Ishikawa (cell line): ENCODE measurements around the gene SLC15A4.
A peak's percentile ranks its signal among the peaks of the same experiment; 100 is the strongest.

Experiments used
- CEBPB ChIP-seq: IDR thresholded peaks from 2 replicates; pipeline ENCODE4 v1.6.1; 2012
- CREB1 ChIP-seq: IDR thresholded peaks from 2 replicates; pipeline ENCODE4 v1.6.1; 2012; ENCODE audit warnings: low read depth
- EGR1 ChIP-seq: IDR thresholded peaks from 2 replicates; pipeline ENCODE4 v1.6.1; 2012
- EP300 ChIP-seq: IDR thresholded peaks from 2 replicates; pipeline ENCODE4 v1.6.1; 2012; ENCODE audit warnings: borderline replicate concordance
- FOXM1 ChIP-seq: IDR thresholded peaks from 2 replicates; pipeline ENCODE4 v1.6.1; 2012; ENCODE audit warnings: low read depth, borderline replicate concordance
- NFIC ChIP-seq: IDR thresholded peaks from 2 replicates; pipeline ENCODE4 v1.6.1; 2012
- RAD21 ChIP-seq: IDR thresholded peaks from 2 replicates; pipeline ENCODE4 v1.6.1; 2012; ENCODE audit warnings: low read depth
- TAF1 ChIP-seq: IDR thresholded peaks from 2 replicates; pipeline ENCODE4 v1.6.1; 2012; ENCODE audit warnings: low read depth, mild to moderate bottlenecking
- TCF12 ChIP-seq: IDR thresholded peaks from 2 replicates; pipeline ENCODE4 v1.6.1; 2012; ENCODE audit warnings: low read depth
- TEAD4 ChIP-seq: IDR thresholded peaks from 2 replicates; pipeline ENCODE4 v1.6.1; 2012
- YY1 ChIP-seq: IDR thresholded peaks from 2 replicates; pipeline ENCODE4 v1.6.1; 2012; ENCODE audit warnings: low read depth
- ZBTB7A ChIP-seq: IDR thresholded peaks from 2 replicates; pipeline ENCODE4 v1.6.1; 2012; ENCODE audit warnings: low read depth
- TF ChIP-seq, protein P1 (sequence below): IDR thresholded peaks from 2 replicates; pipeline ENCODE4 v1.6.1; 2012
- TF ChIP-seq, protein P2 (sequence below): IDR thresholded peaks from 2 replicates; pipeline ENCODE4 v1.6.1; 2012
- TF ChIP-seq, protein P3 (sequence below): IDR thresholded peaks from 2 replicates; pipeline ENCODE4 v1.6.1; 2012; ENCODE audit warnings: low read depth, mild to moderate bottlenecking

SLC15A4 gene

DNA sequence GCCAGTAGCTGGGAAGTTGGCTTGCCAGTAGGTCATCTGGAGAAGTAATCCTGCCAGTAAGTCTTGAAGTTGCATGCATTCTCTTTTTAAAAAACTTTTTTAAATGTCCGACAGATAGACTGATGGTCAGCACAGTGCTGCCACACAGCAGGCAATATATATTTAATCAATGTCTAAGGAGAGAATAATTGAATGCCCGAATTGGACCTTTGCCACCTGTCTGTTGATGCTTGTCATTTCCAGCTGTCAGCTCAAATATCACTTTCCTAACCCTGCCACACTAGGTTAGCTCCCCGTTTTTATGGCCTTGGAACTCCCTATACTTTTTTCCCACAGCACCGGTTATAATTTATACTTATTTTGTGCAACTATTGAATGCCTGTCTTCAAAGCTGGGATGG lies 2.1 kb upstream of the SLC15A4 start:
- TF ChIP-seq CREB1 = no peak
- TF ChIP-seq, protein P1, sequence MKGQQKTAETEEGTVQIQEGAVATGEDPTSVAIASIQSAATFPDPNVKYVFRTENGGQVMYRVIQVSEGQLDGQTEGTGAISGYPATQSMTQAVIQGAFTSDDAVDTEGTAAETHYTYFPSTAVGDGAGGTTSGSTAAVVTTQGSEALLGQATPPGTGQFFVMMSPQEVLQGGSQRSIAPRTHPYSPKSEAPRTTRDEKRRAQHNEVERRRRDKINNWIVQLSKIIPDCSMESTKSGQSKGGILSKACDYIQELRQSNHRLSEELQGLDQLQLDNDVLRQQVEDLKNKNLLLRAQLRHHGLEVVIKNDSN = no peak
- no peak for TF ChIP-seq YY1
- no peak for TF ChIP-seq TCF12
- TF ChIP-seq RAD21 = no peak
- TF ChIP-seq, protein P2, sequence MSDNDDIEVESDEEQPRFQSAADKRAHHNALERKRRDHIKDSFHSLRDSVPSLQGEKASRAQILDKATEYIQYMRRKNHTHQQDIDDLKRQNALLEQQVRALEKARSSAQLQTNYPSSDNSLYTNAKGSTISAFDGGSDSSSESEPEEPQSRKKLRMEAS = no peak
- no peak for TF ChIP-seq NFIC
- TF ChIP-seq FOXM1 = no peak
- TF ChIP-seq, protein P3, sequence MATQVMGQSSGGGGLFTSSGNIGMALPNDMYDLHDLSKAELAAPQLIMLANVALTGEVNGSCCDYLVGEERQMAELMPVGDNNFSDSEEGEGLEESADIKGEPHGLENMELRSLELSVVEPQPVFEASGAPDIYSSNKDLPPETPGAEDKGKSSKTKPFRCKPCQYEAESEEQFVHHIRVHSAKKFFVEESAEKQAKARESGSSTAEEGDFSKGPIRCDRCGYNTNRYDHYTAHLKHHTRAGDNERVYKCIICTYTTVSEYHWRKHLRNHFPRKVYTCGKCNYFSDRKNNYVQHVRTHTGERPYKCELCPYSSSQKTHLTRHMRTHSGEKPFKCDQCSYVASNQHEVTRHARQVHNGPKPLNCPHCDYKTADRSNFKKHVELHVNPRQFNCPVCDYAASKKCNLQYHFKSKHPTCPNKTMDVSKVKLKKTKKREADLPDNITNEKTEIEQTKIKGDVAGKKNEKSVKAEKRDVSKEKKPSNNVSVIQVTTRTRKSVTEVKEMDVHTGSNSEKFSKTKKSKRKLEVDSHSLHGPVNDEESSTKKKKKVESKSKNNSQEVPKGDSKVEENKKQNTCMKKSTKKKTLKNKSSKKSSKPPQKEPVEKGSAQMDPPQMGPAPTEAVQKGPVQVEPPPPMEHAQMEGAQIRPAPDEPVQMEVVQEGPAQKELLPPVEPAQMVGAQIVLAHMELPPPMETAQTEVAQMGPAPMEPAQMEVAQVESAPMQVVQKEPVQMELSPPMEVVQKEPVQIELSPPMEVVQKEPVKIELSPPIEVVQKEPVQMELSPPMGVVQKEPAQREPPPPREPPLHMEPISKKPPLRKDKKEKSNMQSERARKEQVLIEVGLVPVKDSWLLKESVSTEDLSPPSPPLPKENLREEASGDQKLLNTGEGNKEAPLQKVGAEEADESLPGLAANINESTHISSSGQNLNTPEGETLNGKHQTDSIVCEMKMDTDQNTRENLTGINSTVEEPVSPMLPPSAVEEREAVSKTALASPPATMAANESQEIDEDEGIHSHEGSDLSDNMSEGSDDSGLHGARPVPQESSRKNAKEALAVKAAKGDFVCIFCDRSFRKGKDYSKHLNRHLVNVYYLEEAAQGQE = no peak
- TF ChIP-seq CEBPB = no peak
- TF ChIP-seq EP300 = no peak
- TF ChIP-seq ZBTB7A = no peak
- TF ChIP-seq TEAD4 = no peak
- no peak for TF ChIP-seq EGR1
- no peak for TF ChIP-seq TAF1

- no peak for TF ChIP-seq CEBPB
- no peak for TF ChIP-seq FOXM1
- no peak for TF ChIP-seq YY1
- TF ChIP-seq, protein P3 = peak; percentile 39; the same call in 1 of the 2 replicates
- TF ChIP-seq NFIC = 0 out of 2 replicates have a peak, but pooled peaks have one; percentile 4
- TF ChIP-seq, protein P2 = peak; percentile 64; the same call in 1 of the 2 replicates
- no peak for TF ChIP-seq TEAD4
These were observed 392 bp downstream of the SLC15A4 start for GRCh38 chr12:128823216-128823915.

DNA sequence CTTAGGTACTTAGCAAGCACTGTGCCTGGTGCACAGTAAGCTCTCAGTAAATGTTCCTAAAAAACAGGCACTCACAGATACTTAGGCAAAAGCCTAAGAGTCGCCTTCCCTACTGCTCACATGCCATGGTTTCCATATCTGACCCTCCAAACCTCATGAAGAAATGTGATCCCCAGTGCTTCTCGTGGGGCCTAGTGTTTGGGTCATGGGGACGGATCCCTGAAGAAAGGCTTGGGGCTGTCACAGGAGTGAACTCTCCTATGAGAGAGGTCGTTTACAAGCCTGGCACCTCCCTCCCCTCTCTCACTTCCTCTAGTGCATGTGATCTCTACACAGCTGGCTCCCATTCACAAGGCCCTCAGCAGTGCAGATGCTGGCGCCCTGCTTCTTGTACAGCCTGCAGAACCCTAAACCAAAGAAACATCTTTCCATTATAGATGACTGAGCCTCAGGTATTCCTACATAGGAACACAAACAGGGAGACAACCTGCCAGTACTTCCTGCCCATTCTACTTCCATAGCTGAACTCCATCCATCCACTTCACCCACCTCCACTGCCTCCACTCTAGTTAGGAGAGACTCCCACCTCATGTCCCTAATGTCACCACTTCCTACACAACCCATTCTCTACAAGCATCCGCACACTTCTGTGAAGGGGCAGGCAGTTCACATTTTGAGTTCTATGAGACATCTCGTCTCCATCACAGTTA lies 2.9 kb downstream of the SLC15A4 start:
- TF ChIP-seq, protein P3 = no peak
- no peak for TF ChIP-seq CREB1
- no peak for TF ChIP-seq TAF1
- no peak for TF ChIP-seq TEAD4
- TF ChIP-seq ZBTB7A = no peak
- TF ChIP-seq, protein P2 = no peak
- TF ChIP-seq NFIC = no peak
- no peak for TF ChIP-seq TCF12
- TF ChIP-seq, protein P1 = no peak
- TF ChIP-seq YY1 = no peak
- TF ChIP-seq CEBPB = no peak
- TF ChIP-seq RAD21 = no peak
- no peak for TF ChIP-seq EGR1
- TF ChIP-seq FOXM1 = no peak
- TF ChIP-seq EP300 = no peak

- TF ChIP-seq CREB1 (no peak), ZBTB7A (no peak)
These were observed 3.5 kb downstream of the SLC15A4 start for GRCh38 chr12:128820253-128820652.
